PC-3 (cell line): ENCODE measurements around the gene BCL7C. TPM values are rescaled to one million over a fixed set of nuclear protein-coding genes. Genes with fewer than 3 reads are reported as not detected.

ENCODE experiments used
- ATAC-seq: fragments of 200-7000 bp; cut with Tn5 transposase; 2 replicates; pipeline ENCODE4 v1.9.1; 2020; ENCODE audit warnings: mild to moderate bottlenecking, moderate library complexity
- BruUV-seq: library from RNA; stranded (reverse); fragments of 400-500 nt; replicated peaks from 2 replicates; lab custom pipeline; 2021; lab: Mats Ljungman, UMichigan
- CTCF ChIA-PET: fragments of 300-600 bp; sonication (Branson Sonifier 250); formaldehyde crosslinking; loops from one replicate; lab custom pipeline; 2022; ENCODE audit warnings: antibody characterized with exemption; lab: Charles Lee
- POLR2A ChIA-PET: fragments of 300-600 bp; sonication (Branson Sonifier 250); formaldehyde crosslinking; loops from one replicate; lab custom pipeline; 2022; ENCODE audit warnings: antibody characterized with exemption; ENCODE audit not compliant: unreplicated experiment; lab: Charles Lee
- DNase-seq: peaks from one replicate; pipeline ENCODE4 v3.0.0-alpha.2; 2015
- H2AFZ ChIP-seq: fragments of 300-600 bp; sonication (generic); 2 replicates; pipeline ENCODE4 v1.6.0; 2016; ENCODE audit warnings: antibody characterized with exemption, low read length
- H3F3A ChIP-seq: fragments of 300-600 bp; sonication (generic); one replicate; pipeline ENCODE4 v1.6.0; 2017; ENCODE audit warnings: antibody characterized with exemption, low read length, control low read depth, mild to moderate bottlenecking; ENCODE audit not compliant: unreplicated experiment
- H3K27ac ChIP-seq: fragments of 300-600 bp; sonication (generic); 2 replicates; pipeline ENCODE4 v1.5.1; 2016; ENCODE audit warnings: mild to moderate bottlenecking, low read length
- H3K27me3 ChIP-seq: fragments of 300-600 bp; sonication (generic); 2 replicates; pipeline ENCODE4 v1.6.1; 2016; ENCODE audit warnings: low read length, mixed read lengths
- H3K36me3 ChIP-seq: fragments of 300-600 bp; sonication (generic); 2 replicates; pipeline ENCODE4 v1.6.1; 2016; ENCODE audit warnings: low read depth, mixed run types, low read length, mixed read lengths
- H3K4me1 ChIP-seq: fragments of 300-600 bp; sonication (generic); 2 replicates; pipeline ENCODE4 v1.5.1; 2016; ENCODE audit warnings: low read length; ENCODE audit not compliant: insufficient read depth
- H3K4me2 ChIP-seq: fragments of 300-600 bp; sonication (generic); 2 replicates; pipeline ENCODE4 v1.6.0; 2016; ENCODE audit warnings: low read length
- H3K4me3 ChIP-seq: fragments of 300-600 bp; sonication (generic); 2 replicates; pipeline ENCODE4 v1.5.1; 2016; ENCODE audit warnings: mild to moderate bottlenecking, low read length, mixed read lengths
- H3K79me2 ChIP-seq: fragments of 300-600 bp; sonication (generic); 2 replicates; pipeline ENCODE4 v1.6.1; 2017; ENCODE audit warnings: low read length, mixed read lengths
- H3K9ac ChIP-seq: fragments of 300-600 bp; sonication (generic); 2 replicates; pipeline ENCODE4 v1.6.0; 2016; ENCODE audit warnings: mild to moderate bottlenecking, low read length
- H3K9me2 ChIP-seq: fragments of 300-600 bp; sonication (generic); replicated peaks from 2 replicates; pipeline ENCODE4 v1.6.1; 2016; ENCODE audit warnings: mixed run types, low read length, mixed read lengths
- H3K9me3 ChIP-seq: fragments of 300-600 bp; sonication (generic); 2 replicates; pipeline ENCODE4 v1.6.1; 2016; ENCODE audit warnings: low read length, mixed read lengths
- H4K20me1 ChIP-seq: fragments of 300-600 bp; sonication (generic); 2 replicates; pipeline ENCODE4 v1.6.1; 2016; ENCODE audit warnings: low read length, mixed read lengths
- CTCF ChIP-seq: fragments of 300-600 bp; sonication (generic); conservative IDR thresholded peaks from 2 replicates; pipeline ENCODE4 v1.5.1; 2017; ENCODE audit warnings: antibody characterized with exemption, low read depth, mild to moderate bottlenecking, low read length
- EZH2 ChIP-seq: fragments of 300-600 bp; sonication (generic); IDR thresholded peaks from one replicate; pipeline ENCODE4 v1.6.1; 2017; ENCODE audit warnings: antibody characterized with exemption, mild to moderate bottlenecking, low read length; ENCODE audit not compliant: unreplicated experiment
- EZH2phosphoT487 ChIP-seq: fragments of 300-600 bp; sonication (generic); IDR thresholded peaks from 2 replicates; pipeline ENCODE4 v1.6.1; 2018; ENCODE audit warnings: mild to moderate bottlenecking, antibody characterized with exemption, low read length, borderline replicate concordance
- intact Hi-C: fragments of 100-400 bp; cut with micrococcal nuclease; formaldehyde crosslinking; loops from 2 replicates; pipeline ENCODE4 v1.9.0; 2023
- total RNA-seq: library from RNA; depleted of rRNA; stranded (reverse); fragments of >200 nt; gene quantifications from 2 replicates; pipeline ENCODE4 v1.2.3, GENCODE V29; 2014

The BCL7C gene
- total RNA-seq, 1 experiment from 2014 or later: 75.6 TPM

- Histone ChIP-seq H3K9me2 (no peaks in the 10 kb centered on the region), H3K4me3 (peak overlapping the region; percentile 78), H3K9me3 (no peaks in the 10 kb centered on the region), H3K27me3 (no peaks in the 10 kb centered on the region), H2AFZ (peak overlapping the region; percentile 96), H3K79me2 (peaks cover 6% of the 10 kb centered on the region), H3K4me2 (peak overlapping the region; percentile 96), H3F3A (no peaks in the 10 kb centered on the region), H3K27ac (peak overlapping the region; percentile 51), H3K36me3 (no peaks in the 10 kb centered on the region; the same call in 1 of the 2 replicates), H3K9ac (peak overlapping the region; percentile 63), H3K4me1 (peaks cover 7% of the 10 kb centered on the region), H4K20me1 (no peaks in the 10 kb centered on the region)
- TF ChIP-seq EZH2phosphoT487 (no peak), EZH2 (no peak), CTCF (peak; percentile 76)
- CTCF ChIA-PET: no interaction called here
- no TSS peak for BruUV-seq
- ATAC-seq (peak; percentile 3), DNase-seq (peak; percentile 72)
- POLR2A ChIA-PET: no interaction called here
- intact Hi-C loops: loop anchor here (1.0 kb wide), 1 partner anchor 26 kb away; the partner anchor contains the start of gene CTF1
Observed at GRCh38 chr16:30921748-30922419, 28.0 kb upstream of the BCL7C start.

- no peak for ATAC-seq
- H2AFZ ChIP-seq: peak overlapping the region; percentile 96
- peak overlapping the region; percentile 96 for H3K4me2 ChIP-seq
Observed at GRCh38 chr16:30921459-30921747, 27.5 kb upstream of the BCL7C start.

More at GRCh38 chr16:30921459-30921747, 27.5 kb upstream of the BCL7C start:
- Histone ChIP-seq H3F3A (no peaks in the 10 kb centered on the region), H3K4me3 (peak overlapping the region; percentile 78; the same call in 1 of the 2 replicates), H3K9me2 (no peaks in the 10 kb centered on the region), H3K36me3 (no peaks in the 10 kb centered on the region; the same call in 1 of the 2 replicates), H3K79me2 (peaks cover 6% of the 10 kb centered on the region), H4K20me1 (no peaks in the 10 kb centered on the region), H3K9me3 (no peaks in the 10 kb centered on the region), H3K4me1 (peaks cover 7% of the 10 kb centered on the region), H3K27me3 (no peaks in the 10 kb centered on the region), H3K27ac (no peak overlapping the region), H3K9ac (no peak overlapping the region)
- no TSS peak for BruUV-seq
- DNase-seq: no peak
- intact Hi-C loops: no loop called here
- CTCF ChIA-PET: no interaction called here
- POLR2A ChIA-PET: no interaction called here
- TF ChIP-seq EZH2phosphoT487 (no peak), CTCF (no peak), EZH2 (no peak)
